Stimulated activated naive CD4-positive, alpha-beta T cell (primary cell): ENCODE measurements around the gene PREX1.

Experiments used
- DNase-seq, 6 experiments: peaks; one replicate each; lab custom pipeline; 2025; lab: John Stamatoyannopoulos, UW

PREX1 gene

GRCh38 chr20:48809673-48810072 lies 18.1 kb downstream of the PREX1 start:
- DNase-seq: no peak

DNA sequence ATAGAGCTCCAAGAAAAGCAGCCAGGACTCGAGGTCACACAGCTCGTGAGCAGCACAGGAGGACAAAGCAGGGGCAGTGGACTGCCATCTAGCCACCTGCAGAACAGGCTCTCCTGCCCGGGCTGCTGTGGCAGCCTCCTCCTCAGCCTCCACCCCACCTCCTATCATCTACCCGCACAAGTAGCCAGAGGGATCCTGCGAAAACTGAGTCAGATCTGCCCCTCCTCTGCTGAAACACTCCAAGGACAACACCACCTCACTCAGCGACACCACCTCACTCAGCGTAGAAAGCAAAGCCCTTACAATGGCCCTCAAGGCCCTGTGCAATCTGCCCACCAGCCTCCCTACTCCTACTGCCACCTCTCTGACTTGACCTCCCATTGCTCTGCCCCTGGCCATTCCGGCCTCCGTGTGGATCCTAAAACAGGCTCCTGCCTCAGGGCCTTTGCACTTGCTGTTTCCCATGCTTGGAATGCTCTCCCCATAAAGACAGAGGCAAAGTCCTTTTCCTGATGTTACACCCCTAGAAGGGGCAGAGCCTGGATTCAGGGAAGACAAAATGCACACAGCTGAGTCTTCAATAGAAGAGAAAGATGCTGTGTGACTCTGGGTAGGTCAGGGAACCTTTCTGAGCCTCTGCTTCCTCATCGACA lies 19.3 kb downstream of the PREX1 start:
- DNase-seq: no peak

GRCh38 chr20:48807586-48808381 lies 20.0 kb downstream of the PREX1 start:
- DNase-seq: no peak

DNA sequence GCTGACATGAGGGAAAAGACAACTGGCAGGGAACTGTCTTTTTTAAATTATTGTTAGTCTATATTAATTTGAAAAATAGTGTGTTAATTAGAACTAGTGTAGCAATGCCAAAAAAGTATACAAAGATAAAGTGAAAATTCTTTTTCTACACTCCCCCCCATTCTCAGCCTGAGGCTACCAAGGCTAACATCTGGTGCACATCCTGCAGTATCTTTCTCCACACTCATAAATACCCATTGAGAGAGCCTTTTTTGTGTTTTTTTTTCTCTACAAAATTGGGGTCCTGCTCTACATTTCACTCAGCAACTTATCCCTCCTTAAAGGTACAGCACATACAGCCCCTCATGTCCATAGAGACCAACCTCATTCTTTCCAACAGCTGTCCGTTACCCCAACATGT lies 20.7 kb downstream of the PREX1 start:
- no peak for DNase-seq

- no peak for DNase-seq
Observed at GRCh38 chr20:48805716-48806115, 22.1 kb downstream of the PREX1 start.

- no peak for DNase-seq
Observed at GRCh38 chr20:48805286-48805685, 22.5 kb downstream of the PREX1 start.

- no peak for DNase-seq
Observed at GRCh38 chr20:48804300-48804980, 23.4 kb downstream of the PREX1 start.

DNA sequence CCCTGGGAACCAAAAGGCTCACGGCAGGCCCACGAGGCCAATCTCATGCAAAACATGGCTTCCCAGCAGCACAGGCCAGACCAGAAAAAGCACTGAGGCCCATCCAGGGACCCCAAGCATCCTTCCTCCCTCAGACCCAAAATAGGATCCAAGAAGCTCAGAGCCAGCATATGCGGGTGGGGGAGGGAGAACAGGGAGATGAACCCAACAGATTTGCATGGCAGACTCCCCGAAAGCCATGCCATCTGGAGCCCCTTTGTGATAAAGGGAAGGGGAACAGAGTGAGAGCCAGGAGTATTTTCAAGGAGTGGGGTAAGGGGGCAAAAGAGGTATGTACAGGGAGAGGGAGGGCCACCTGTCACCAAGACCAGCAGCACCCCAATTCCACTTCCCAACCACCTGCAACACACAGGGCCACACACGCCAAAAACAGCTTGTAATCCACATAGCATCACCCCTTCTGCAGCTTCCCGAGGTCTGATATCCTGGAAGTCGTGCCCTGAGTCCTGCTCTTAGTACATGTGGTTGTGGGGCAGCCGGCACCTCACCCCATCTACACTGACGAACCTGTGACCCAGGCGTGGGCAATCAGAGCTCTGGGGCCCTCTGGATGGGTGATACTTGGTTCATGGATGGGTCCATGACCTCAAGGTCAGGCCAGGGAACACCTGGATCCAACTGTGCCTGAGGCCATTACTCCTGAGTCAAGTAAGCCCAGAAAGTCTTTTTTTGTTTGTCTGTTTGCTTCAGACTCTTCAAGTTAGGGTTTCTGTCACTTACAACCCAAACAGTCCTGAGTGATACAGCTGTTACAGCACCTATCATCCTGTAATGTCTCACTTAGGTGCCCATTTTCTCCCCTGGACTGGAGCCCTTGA lies 24.4 kb downstream of the PREX1 start:
- no peak for DNase-seq

- no peak for DNase-seq
Observed at GRCh38 chr20:48802647-48803046, 25.2 kb downstream of the PREX1 start.

DNA sequence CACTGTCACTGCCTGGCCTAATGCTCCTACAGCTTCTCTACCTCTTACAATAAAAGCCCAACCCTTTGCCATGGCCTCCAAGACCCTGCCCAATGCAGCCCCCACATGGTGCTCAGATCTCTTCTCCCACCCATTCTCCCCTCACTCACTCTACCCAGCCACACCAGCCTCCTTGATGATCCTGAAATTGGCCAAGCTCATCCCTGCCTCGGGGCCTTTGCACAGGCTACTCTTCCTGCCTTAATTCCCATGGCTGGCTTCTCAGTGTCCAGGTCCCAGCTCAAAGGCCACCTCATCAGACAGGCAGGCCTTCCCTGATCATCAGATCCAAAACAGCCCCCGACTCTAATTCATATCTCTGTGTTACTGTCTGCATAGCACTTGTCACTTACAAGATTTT lies 25.6 kb downstream of the PREX1 start:
- no peak for DNase-seq

DNA sequence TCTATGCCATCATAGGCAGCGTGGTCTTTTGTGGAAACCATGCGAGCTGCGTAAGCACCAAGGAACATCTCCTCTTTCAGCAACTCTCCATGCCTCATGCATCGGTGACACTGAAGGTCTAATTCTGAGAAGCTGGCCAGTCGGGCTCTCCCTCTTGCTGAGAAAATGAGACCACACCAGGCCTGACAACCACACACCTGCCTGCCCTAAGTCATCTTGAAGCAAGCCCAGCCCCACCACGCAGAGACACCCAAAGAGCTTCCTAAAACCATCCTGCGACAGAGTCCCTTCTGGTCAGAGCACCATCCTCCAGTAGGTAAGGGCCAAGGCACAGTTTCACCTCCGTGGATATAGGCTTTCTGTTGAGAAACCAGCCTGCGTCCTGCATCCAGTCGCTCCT lies 26.6 kb downstream of the PREX1 start:
- no peak for DNase-seq

GRCh38 chr20:48800177-48800576 lies 27.6 kb downstream of the PREX1 start:
- DNase-seq: no peak

DNA sequence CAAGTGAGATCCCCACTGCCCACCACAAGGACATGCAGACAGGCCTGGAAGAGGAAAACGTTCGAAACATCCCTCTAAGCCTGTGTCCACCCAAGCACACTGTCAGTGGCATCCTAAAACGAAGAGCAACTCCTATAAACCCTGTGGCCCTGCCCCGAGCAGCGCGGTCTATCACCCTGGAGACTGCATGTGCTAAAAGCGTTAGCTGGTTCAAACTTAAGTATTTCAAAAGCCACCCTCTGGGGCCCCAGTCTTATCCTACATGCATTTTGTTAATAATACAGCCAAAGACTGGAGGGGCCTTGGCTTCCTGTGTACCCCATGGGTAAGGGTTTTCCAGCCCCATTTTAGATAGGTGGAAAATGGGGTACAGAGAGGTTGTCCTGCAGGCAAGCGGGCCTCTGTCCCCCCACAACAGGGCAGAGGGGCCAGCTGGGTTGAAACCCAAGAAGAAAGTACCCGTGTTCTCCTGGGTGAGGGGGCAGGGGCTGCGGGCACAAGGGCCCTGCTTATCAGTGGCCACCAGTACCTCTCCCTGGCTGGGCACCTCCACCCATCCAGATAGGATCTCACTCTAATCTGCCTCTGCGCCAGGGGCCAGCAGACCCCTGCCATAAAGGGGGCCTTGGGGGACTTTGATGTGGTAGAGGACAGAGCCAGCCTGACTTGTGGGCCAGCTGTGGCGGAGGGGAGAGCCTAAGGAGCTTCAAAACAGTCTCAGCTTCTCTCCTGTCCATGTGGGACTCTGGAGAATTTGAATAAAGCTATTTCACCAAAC lies 28.3 kb downstream of the PREX1 start:
- DNase-seq: no peak

GRCh38 chr20:48797850-48798747 lies 29.7 kb downstream of the PREX1 start:
- no peak for DNase-seq

- DNase-seq: no peak
Observed at GRCh38 chr20:48797275-48797825, 30.4 kb downstream of the PREX1 start.

DNA sequence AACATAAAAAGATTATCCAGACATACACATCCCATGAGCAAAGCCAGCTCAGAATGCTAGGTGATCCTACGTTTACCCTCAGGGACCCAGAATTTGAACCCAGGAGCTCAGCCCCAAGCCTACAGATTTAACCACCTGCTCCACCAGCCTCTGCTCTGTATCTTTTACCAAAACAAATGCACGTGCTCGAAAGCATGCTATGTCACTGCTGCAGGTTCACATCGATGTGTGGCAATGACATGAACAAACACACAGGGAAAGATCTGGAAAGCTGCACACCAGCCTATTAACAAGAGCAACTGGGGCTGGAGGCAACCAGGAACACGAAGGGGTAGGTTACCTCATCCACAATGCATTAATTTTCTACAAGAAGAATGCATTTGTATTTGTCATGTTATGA lies 32.1 kb downstream of the PREX1 start:
- no peak for DNase-seq

- no peak for DNase-seq
Observed at GRCh38 chr20:48794816-48795457, 32.9 kb downstream of the PREX1 start.

GRCh38 chr20:48794360-48794759 lies 33.4 kb downstream of the PREX1 start:
- DNase-seq: no peak

DNA sequence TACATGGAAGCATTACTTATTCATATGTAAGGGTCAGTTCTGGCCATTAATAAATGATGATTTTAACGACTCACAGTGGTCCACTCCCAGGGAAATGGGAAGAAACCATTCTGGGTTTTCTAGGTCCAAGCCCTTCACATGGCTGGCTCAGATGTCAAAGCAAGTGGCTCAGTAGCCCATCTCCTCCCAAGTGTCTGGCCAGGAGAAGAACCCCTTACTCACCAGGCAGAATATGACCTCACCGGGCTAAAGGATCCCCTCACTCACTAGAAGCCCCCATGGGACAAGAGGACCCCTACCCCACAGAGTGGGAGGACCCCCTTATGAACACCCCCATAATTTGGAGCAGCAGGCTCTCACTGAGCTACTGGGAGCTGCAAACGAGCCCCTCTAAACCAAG lies 34.0 kb downstream of the PREX1 start:
- DNase-seq: no peak
